HG02943 (cell line): ENCODE measurements around the gene TBL1X.
"Not testable (repeated sequence)": the region's sequence is repeated elsewhere in the genome, so short reads cannot be mapped to it uniquely, and the experiment has no call there.

ENCODE experiments used
- ATAC-seq: cut with Tn5 transposase; IDR thresholded peaks from one replicate; pipeline ENCODE4 v1.9.1; 2021; ENCODE audit warnings: mild to moderate bottlenecking, low read depth, moderate library complexity; ENCODE audit not compliant: unreplicated experiment

The TBL1X gene

DNA sequence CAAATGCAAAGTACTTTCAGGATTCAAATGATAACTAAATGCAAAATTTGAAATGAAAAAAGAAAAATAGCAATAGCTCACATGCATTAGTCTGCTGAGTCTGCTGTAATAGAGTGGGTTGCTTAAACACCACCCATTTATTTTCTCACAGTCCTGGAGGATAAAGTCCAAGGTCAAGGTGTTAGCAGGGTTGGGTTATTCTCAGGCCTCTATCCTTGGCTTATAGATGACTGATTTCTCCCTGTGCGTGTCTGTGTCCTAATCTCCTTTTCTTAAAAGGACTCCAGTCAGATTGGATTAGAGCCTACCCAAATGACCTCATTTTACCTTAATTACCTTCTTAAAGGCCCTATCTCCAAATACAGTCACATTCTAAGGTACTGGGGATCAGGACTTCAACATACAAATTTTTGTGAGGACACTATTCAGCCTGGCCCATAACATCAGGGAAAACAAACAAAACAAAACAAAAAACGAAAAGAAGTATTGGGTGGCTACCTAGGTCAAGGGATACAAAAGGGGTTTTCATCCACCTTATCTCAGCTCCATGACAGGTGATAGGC is 6.3 kb upstream of the TBL1X start:
- no peak for ATAC-seq

DNA sequence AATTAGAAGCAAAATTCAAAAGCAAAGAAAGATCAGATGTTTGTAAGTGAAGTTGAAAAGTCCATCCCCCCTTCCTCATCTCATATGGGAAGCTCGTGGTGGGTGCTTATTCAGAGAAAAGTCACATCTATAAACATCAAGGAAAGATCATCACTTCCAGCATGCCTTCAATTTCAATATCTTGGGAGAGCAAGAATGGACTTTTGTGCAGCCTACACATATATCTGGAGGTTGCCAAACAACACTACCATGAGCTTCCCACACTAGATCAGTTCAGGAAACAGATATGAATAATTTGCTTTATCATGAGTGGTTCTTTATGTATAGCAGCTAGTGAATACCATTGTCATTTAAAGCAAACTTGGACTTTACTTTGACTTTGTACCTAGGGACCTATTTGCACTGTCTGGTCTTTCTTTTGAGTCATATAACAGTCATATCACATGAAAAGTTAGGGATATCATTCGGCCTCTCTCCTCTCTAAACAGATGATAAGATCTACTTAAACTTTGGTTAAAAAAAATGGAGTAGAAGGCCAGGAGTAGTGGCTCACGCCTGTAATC is 5.6 kb upstream of the TBL1X start:
- ATAC-seq: no peak

DNA sequence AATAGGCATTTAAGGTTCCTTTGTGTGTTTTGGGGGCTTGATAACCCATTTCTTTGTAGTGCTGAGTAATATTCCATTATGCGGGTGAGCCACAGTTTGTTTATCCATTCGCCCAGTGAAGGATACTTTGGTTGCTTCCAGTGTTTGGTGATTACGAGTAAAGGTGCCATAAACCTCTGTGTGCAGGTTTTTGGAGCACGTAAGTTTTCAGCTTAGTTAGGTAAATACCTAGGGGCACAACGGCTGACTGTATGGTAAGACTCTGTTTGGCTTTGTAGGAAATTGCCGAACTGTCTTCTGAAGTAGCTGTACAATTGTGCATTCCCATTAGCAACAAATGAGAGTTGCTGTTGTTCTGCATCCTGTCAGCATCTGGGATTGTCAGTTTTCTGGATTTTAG is 3.8 kb upstream of the TBL1X start:
- no peak for ATAC-seq

DNA sequence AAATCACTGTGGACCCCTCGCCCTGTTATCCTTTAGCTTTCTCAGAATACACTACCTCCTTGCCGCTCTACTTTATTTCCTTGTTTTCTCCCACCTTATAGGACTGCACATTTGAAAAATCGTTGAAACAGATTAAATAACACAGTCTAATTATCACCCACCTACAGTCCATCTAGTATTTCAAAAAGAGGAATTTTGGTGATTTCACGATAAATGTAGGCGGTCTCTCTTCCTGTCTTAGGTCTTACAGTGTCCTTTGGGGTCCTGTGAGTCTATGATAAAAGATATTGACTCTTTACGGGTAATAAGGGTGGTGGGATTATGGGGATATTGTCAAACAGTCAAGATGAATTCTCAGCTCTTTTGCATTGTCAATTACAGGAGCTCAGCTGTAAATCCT is 2.4 kb upstream of the TBL1X start:
- ATAC-seq: no peak

DNA sequence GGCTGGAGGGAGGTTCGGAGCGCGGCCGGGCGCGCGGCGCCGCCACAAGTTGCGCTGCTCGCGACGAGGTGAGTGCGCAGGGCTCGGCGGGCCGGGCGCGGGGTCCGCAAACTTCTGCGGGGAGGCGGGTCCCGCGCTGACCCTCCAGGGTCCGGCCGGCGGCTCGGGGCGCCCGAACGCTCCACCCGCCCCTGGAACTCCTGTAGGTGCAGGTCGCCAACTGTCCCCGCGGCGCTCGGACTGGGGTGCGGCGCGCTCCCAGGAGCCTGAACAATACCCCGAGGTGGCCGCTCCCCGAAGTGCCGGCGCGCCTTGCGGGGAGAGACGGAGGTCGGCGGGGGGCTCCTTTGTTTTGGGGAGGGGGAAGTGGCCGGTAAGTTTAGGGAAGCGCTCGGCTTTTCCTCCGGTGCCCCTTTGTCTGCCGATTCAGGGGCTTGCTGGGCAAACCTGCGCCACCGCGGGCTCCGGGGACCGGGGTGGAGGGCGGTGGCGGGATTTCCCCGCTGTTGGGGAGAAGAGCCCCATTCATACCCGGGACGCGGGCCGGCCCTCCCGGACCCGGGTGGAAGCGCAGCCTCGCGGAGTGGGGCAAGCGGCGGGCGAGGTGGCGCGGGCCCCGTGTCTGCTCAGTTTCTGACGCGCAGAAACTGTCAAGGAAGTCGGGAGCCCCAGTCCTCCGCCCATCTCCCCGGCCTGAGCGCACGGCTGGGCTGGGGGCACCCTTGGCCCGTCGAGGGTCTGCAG is 694 bp downstream of the TBL1X start:
- ATAC-seq: no peak

DNA sequence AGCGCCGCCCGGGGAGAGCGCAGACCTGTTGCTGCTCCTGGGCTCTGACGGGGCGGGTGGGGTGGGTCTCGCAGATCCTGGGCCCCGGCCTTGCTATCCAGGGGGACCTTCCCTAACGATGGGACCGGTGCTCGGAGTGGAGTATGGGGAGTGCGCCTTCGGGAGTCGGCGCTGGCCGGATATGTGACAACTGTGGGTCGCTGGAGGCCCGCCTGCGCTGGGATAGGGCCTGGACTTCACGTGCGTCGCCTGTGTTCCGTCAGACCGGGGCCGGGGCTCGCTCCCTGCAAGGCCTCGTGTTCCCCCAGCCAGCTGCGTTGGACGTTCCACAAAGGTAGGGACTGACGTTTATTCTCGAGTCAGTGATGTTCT is 1.3 kb downstream of the TBL1X start:
- ATAC-seq: no peak

DNA sequence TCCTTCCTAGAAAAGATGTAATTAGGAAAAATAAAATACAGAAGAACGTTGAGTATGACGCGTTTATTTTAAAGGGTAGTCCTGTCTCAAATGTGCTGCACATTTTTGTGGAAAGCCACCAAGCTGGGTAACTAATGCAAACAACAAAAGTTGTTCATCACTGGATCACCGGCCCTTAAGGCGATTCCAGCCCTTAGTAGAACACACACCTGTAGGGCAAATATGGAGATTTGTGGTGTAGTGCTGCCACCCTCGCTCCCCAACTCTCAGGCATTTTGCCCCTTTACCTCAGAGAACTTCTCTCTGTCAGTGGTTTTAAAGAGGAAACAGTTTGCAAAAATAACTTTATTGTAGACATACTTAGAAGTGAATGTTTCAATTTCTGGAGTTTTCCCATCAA is 1.9 kb downstream of the TBL1X start:
- ATAC-seq: no peak

DNA sequence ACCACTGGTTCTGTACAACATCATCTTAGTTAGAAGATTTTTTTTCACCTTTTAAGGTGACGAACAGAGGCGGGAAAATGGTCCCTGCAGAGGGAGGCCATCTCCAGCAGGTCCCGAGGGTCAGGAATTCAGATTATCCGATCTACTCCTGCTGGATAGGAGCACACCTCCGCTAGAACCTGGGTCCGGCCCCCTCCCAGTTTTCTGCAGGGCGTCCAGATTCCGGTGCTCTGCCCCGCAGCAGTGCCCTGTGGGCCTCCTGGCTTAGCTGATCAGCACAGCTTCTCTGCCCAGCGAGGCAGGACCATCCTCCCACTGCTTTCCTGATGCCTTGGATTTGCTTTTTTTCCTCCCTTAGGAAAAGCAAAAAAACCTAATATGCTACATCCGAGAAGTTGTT is 2.3 kb downstream of the TBL1X start:
- no peak for ATAC-seq

DNA sequence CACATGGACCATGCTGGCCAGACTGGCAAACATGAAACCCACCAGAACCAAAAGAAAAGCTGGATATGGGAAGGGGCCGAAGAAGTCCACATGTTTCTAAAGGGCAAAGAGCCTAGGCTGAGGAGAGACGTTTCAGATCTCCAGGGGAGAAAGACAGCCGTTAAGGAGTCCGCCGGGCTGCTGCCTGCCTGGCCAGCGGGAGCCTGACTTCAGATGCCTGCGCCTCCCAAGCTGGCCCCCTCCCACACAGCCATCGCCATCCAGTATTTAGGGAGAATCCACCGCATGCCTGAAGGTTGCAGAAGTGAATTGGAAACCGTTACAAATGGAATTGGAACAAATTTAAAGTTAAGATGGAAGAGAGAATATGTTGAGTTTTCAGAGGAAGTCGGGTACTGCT is 2.9 kb downstream of the TBL1X start:
- ATAC-seq: no peak

DNA sequence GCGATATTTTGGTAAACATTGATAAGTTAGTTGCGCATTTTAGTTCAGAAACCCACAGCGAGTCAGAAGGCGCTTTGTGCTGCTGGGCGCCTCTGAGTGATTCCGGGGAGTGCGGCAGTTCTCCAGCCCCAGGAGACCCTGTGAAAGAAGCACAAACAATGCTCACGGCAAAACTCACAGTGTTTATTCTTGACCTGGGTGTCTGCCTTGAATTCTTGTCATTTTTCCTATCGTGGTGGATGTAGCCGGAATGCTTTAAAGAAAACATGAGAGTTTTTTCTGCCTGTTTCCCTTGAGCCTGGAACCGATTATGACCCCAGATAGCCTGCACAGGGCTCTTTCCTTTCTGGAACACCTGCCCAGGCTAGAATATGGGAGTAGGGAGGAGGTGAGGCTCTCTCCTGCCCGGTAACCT is 6.7 kb downstream of the TBL1X start:
- no peak for ATAC-seq

DNA sequence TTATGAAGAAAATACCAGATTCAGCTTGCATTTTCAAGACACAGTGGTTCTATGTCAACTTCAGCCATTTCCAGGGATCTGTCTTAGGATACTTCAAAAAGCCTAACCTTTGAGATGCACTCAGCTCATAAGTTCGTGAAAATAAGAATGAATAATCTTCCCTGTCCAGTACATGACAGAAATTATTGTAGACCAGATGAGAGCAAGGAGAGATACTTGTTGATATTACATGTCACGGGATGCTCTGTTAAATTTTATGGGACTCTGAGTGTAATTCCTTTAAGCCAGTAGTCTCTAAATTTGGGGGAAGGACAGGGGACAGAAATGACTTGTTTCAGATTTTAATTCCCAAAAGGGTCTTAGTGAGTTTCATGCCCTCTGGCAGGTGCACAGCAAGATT is 8.8 kb downstream of the TBL1X start:
- no peak for ATAC-seq

DNA sequence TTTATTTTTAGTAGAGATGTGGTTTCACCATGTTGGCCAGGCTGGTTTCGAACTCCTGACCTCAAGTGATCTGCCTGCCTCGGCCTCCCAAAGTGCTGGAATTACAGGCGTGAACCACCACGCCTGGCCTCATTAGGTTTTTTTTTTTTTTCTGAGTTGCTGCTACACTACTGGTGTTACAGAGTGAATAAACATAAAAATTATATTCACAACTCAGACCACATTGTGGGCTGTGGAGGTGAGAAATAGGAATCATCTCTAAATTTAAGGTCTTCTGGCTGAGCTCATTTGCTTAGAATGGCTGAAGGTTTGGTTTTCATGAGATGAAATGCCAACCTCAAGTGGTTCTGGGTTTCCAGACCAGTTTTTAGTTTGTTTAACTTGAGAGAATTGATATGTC is 10.6 kb downstream of the TBL1X start:
- ATAC-seq: not testable (repeated sequence)

DNA sequence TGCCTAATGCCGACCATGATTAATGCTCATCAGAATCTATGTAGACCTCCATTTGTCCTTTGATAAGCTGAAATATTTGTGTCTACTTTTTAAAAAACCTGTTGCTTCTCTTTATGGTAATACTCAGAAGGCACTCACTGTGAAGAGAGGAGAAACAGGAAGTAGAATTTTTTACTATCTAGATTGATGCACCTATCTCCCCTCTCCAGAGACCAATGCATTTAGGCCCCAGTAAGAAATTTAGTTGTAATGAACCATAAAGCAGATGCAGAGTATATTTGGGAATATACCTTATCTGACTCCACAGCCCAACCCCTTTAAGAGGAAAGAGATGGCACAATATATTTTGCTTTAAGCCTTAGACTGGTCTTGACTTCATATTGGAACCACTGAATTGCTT is 11.1 kb downstream of the TBL1X start:
- no peak for ATAC-seq

DNA sequence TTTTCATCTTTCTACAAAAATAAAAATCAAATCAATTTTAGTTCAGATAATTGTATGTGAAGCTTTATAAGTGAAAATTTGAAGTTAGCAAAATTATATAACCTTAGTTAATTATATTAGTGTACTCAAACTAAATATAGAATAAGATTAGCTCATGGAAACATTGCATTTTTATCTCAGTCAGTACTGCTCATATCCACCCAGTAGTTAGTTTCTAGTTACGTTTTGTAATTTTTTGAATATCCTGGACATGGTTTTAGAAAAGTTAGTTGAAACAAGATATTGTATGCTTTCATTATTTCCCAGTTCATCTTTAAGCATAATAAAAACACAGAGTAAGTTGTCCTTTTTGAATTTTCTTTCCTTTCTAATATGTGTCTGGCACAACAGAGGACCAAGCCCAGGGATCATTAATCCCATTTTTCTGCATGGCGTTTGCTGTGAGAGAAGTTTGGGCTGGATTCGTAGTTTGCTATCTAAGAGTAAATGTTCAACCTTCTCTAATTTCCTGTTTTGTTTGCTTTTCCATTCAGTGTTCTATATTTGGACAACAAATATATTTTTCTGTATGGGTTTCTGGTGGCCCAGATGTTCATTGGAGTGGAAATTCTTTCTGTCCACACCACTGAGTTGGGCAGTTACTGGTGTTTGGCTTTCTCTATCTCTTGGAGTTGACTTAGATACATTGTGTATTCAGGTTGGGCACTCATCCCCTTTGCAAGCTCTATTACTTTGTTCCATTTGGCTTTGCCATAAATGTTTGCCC is 12.1 kb downstream of the TBL1X start:
- no peak for ATAC-seq

DNA sequence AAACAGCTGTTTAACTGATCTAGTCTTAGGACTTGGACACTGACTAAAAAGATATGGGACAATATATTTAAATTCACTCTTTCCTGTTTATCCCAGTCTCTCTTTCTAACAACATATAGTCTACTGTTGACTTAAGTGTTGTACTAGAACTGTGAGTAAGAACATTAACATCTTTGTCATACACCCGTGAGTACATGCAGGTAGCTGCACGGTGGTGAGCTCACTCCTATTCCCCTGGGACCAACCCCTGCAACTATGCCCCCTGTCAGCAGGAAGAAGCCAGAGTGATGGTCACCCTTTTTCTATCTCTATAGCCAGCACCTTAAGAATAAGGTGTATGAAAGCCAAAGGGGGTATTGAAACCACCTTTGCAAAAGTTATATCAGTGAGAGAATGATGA is 17.6 kb downstream of the TBL1X start:
- no peak for ATAC-seq

DNA sequence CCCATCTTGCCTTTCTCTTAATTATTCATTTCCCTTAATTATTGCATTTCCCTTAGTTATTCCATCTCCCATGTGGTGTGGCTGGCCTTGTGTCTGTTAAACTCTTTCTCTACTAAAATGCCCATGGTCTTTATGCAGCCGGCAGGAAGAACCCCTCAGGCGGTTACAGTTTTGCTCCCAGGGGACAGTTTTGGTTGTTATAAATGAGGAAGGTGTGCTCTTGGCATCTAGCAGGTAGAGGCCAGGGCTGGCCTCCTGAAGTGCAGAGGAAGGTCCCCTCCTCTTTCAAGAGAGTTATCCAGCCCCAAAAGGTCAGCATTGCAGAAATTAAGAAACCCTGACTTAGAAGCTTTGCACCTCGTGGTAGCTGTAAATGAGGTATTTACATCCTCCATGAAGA is 18.0 kb downstream of the TBL1X start:
- ATAC-seq: no peak

DNA sequence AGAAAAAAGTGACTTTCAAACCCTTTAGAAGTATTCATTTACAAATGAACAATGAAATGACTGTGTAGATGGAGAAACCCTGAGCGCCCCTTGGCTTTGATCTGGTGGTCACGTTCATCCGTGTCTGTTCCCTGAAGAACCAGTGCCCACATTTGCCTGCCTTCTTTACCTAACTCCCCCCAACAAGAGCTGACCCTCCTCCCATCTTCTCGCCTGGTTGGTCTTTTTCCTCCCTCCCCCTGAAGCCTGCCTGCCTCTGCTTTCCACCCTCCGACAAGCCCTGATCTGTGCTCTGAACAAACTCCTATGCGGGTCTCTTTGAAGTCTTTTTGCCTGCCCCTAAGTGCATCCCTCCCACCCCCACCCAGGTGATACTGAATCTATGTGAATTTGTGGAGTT is 18.5 kb downstream of the TBL1X start:
- ATAC-seq: no peak

DNA sequence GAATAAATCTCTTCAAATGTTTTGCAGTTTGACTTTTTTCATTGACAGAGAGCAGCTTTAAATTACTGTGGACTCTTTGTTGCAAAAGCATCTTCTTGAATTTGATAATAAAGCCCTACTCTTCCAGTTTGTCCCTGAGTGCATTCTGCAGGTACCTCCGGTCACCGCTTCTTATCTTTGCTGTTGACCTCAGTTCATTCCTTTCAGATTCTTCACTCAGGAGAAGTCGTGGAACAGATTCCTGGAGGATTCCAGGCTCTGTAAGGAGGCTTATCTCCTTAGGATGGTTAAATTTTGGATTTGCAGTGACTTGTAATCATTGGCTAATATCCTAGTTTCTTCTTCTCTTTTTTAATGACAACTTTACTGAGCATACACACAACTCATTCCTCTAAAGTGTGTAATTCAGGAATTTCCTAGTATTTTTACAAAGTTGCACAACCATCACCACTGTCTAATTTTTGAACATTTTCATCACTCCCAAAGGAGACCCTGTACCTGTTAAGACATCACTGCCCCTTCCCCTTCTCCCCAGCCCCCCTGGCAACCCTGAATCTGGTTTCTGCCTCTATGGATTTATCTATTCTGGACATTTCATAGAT is 22.0 kb downstream of the TBL1X start:
- ATAC-seq: no peak

DNA sequence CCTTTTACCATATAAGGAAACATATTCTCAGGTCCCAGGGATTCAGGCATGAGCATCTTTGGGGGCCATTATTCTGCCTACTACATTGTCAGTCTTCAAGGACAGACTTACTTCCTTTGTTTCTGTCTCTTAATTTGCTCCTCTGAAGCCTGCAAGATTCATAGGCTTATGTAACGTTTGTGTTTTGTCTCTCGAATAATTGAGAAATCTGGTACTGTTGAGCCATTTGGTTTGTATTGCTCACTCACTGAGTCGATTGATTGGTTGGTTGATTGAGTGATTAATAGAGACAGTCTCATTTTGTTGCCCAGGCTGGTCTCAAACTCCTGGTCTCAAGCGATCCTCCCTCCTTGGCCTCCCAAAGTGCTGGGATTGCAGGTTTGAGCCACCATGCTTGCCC is 23.7 kb downstream of the TBL1X start:
- no peak for ATAC-seq

DNA sequence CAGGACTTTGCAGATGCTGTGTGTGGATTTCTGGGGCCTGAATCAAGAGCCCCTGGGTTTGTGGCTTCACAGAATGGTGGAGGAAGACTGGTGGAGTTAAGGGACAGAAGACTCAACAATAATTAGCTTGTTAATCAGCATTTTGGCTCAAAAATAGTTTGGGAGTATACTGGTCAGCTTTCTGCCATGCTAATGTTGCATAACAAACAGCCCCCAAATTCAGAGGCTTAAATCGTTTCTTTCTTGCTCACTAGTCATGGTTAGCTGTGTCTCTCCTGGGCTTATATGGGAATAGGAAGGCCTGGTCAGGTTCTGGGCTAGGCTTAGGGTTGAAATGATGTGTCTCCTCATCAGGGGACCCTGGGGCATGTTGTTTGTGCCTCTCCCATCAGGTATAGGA is 24.4 kb downstream of the TBL1X start:
- no peak for ATAC-seq

DNA sequence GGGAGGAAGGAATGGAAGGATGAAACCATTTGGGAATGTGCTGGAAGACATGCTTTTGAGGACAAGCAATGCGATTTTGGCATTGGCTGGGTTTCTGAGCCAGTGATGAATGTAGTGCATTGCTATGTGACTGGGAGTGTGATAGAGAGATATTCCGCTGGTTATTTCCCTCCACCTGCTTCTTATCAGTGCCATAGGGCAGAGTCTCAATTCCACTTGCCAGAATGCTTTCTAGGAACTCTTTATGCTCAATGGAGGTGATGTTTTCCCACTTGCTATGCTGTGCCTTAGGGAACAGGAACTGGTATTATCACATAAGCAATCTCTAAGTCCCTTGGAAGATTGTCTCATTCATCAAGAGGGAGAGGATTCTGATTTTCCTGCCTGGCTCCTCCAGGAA is 28.0 kb downstream of the TBL1X start:
- ATAC-seq: no peak
